Vagina (tissue), 2 donors: ENCODE results near the gene ZGPAT. TPM values are rescaled to one million over a fixed set of nuclear protein-coding genes. Genes with fewer than 3 reads are reported as not detected.

Source experiments
- DNase-seq, 2 donors: peaks; one replicate each; pipeline ENCODE4 v3.0.0-alpha.2; 2017; ENCODE audit errors: extremely low spot score in 2 of 2
- H3K27ac ChIP-seq: fragments of 200-600 bp; sonication (generic); one replicate; pipeline ENCODE4 v1.5.1; 2019
- H3K27me3 ChIP-seq: fragments of 200-600 bp; sonication (generic); one replicate; pipeline ENCODE4 v1.5.1; 2019
- H3K36me3 ChIP-seq, 2 donors: fragments of 200-600 bp; sonication (generic); one replicate each; pipeline ENCODE4 v1.5.1; 2017 to 2019
- H3K4me1 ChIP-seq: fragments of 200-600 bp; sonication (generic); one replicate; pipeline ENCODE4 v1.5.1; 2019
- H3K4me3 ChIP-seq, 2 donors: fragments of 200-600 bp; sonication (generic); 1 replicate in 1 of 2; 2 replicates in 1 of 2; pipeline ENCODE4 v1.5.1; 2016 to 2019
- H3K9me3 ChIP-seq: fragments of 200-600 bp; sonication (generic); one replicate; pipeline ENCODE4 v1.5.1; 2019
- CTCF ChIP-seq, 3 experiments: fragments of 450-650 bp in 2 of 3; fragments of 200-600 bp in 1 of 3; sonication (generic) in 1 of 3; IDR thresholded peaks; one replicate each; pipeline ENCODE4 v1.5.1; 2017 to 2019; ENCODE audit warnings: antibody characterized with exemption in 3 of 3, mild to moderate bottlenecking in 2 of 3, moderate library complexity in 2 of 3
- POLR2A ChIP-seq, 2 donors: fragments of 450-650 bp; IDR thresholded peaks; one replicate each; pipeline ENCODE4 v1.6.1; 2017; ENCODE audit warnings: antibody characterized with exemption in 2 of 2, mild to moderate bottlenecking in 2 of 2, moderate library complexity in 2 of 2
- POLR2AphosphoS5 ChIP-seq, 2 donors: sonication (generic); formaldehyde crosslinking; IDR thresholded peaks; one replicate each; pipeline ENCODE4 v1.9.0; 2017; ENCODE audit warnings: antibody characterized with exemption in 2 of 2, mild to moderate bottlenecking in 2 of 2, low read depth in 1 of 2; ENCODE audit not compliant: insufficient read depth in 1 of 2
- intact Hi-C: fragments of 100-400 bp; cut with DNase I; formaldehyde crosslinking; loops from one replicate; pipeline ENCODE4 v1.15.1; 2023
- total RNA-seq: library from RNA; depleted of rRNA; stranded (reverse); fragments of >200 nt; gene quantifications from one replicate; pipeline ENCODE4 v1.2.3, GENCODE V29; 2016

Gene ZGPAT
- total RNA-seq, 1 donor from 2014 or later: 30.4 TPM

DNA sequence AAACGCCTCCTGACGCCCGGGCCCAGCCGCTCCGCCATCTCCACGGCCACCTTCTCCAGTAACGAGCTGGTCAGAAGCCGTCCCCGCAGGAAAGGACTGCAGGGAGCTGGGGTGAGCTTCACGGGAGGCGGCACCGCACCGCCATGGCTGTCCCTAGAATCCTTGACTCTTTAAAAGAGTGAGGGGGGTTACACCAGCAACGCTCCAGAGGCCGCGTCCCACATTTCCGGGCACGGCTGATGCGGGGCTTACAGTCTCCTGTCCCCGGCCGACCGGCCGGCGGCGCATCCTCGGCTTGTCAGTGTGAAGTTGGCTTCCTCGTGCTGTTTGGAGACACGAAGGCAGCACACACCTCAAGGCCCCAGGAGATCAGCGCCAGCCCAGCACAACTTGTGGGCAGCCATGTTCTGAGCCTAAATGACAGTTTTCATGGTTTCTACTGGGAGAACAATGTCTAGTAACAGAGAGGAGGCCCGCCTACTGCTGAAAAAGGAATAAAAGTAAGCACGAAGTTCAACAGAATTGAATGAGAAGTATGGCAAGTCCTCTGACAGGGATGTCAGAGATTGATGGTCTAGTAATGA, 62.1 kb downstream of the ZGPAT start:
- TF ChIP-seq POLR2AphosphoS5 (IDR thresholded peaks at IDR 0.05; ENCODE audit: insufficient read depth in 1 of 2, low read depth in 1 of 2) (no peak), CTCF (IDR thresholded peaks at IDR 0.05) (no peak), POLR2A (IDR thresholded peaks at IDR 0.05) (no peak)
- peaks cover 12% of the 10 kb centered on the region for H3K4me1 ChIP-seq

DNA sequence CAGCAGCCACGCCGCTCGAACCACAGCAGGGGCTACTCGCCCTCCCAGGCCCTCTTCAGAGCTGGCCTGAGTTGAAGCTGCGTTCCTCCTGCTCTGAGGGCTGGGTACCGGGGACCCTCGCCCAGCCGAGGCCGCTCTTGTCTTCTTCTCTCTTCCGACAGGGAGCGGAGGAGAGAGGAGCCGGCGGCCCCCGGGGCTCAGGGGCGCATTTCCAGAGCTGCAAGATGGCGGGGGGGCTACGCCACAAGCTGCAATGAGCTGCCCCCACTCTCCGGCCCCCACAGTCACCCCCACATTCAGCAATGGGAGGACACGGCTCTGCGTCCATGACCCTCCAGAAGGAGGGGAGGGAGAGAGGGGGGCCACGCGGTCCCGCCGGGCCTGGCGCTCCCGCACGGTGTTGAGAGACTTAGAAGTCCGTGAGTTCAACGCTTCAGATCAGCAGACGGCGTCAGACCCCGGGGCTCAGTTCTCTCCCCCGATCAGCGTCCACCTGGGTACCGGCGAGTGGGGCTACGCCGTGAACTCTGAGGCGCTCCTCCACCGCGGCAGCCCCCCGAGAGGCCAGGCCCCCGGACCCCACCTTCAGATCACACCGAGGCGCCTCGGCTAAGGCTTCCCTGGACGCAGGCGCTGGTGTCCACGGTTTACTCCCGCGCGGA, 63.3 kb downstream of the ZGPAT start:
- Histone ChIP-seq H3K4me1 (peaks cover 20% of the 10 kb centered on the region), H3K27ac (no peak overlapping the region), H3K9me3 (no peaks in the 10 kb centered on the region), H3K36me3 (no peaks in the 10 kb centered on the region), H3K27me3 (no peaks in the 10 kb centered on the region), H3K4me3 (no peak overlapping the region)
- intact Hi-C loops: no loop called here
- no peak for TF ChIP-seq CTCF (IDR thresholded peaks at IDR 0.05)
- TF ChIP-seq POLR2AphosphoS5 (IDR thresholded peaks at IDR 0.05; ENCODE audit: insufficient read depth in 1 of 2, low read depth in 1 of 2): no peak
- TF ChIP-seq POLR2A (IDR thresholded peaks at IDR 0.05): no peak
- DNase-seq: no peak

More for the DNA sequence above, 62.1 kb downstream of the ZGPAT start:
- no peak for DNase-seq
- Histone ChIP-seq H3K27me3 (no peaks in the 10 kb centered on the region), H3K36me3 (no peaks in the 10 kb centered on the region), H3K9me3 (no peaks in the 10 kb centered on the region), H3K27ac (no peak overlapping the region), H3K4me3 (no peak overlapping the region)
- intact Hi-C loops: no loop called here

- Histone ChIP-seq H3K27me3 (no peaks in the 10 kb centered on the region), H3K27ac (no peak overlapping the region), H3K4me3 (no peak overlapping the region), H3K4me1 (peaks cover 20% of the 10 kb centered on the region), H3K36me3 (no peaks in the 10 kb centered on the region), H3K9me3 (no peaks in the 10 kb centered on the region)
- TF ChIP-seq POLR2A (IDR thresholded peaks at IDR 0.05) (no peak), POLR2AphosphoS5 (IDR thresholded peaks at IDR 0.05; ENCODE audit: insufficient read depth in 1 of 2, low read depth in 1 of 2) (no peak), CTCF (IDR thresholded peaks at IDR 0.05) (no peak)
- DNase-seq: no peak
- intact Hi-C loops: no loop called here
Observed at GRCh38 chr20:63772781-63773518, 65.1 kb downstream of the ZGPAT start.

DNA sequence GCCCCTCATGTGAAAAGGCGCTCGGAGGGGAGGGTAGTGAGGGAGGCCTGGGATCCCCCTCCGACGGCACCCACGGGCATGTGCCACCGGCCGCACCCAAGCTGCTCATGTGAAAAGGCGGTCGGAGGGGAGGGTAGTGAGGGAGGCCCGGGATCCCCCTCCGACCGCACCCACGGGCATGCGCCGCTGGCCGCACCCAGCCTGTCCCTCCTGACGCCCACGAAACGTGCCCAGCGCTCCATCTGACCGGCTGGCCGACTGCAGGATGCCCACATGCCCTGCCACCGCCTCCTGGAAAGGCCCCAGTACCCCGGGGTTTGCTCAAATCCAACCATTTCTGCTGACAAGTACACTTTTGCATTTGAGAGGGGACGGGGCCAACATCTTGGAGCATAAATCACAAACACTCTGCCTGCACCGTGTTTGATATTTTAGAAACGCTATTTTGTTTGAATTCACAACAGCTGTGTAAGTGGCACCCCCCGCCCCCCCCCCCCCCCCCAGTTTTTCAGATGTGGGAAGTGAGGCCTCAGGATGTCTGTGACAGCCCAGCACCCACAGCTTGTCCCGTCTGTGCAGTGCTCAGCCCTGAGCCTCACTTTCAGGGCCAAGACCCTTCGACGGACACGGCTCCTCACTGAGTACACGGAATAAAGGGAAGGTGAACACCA, 65.9 kb downstream of the ZGPAT start:
- Histone ChIP-seq H3K27ac (no peak overlapping the region), H3K4me3 (no peak overlapping the region), H3K9me3 (no peaks in the 10 kb centered on the region), H3K4me1 (peaks cover 20% of the 10 kb centered on the region), H3K36me3 (no peaks in the 10 kb centered on the region), H3K27me3 (no peaks in the 10 kb centered on the region)
- intact Hi-C loops: no loop called here
- DNase-seq: no peak
- TF ChIP-seq CTCF (IDR thresholded peaks at IDR 0.05) (no peak), POLR2A (IDR thresholded peaks at IDR 0.05) (no peak)
